ENCODE results near the gene AURKB. TPM values are rescaled to one million over a fixed set of nuclear protein-coding genes. Genes with fewer than 3 reads are reported as not detected.

AURKB gene
- total and polyA plus RNA-seq, 2 of the 13 experiments (the other 11 are each of a cell fraction or from before 2014, with no cell fraction given), result 29.5 to 75.3 TPM

DNA sequence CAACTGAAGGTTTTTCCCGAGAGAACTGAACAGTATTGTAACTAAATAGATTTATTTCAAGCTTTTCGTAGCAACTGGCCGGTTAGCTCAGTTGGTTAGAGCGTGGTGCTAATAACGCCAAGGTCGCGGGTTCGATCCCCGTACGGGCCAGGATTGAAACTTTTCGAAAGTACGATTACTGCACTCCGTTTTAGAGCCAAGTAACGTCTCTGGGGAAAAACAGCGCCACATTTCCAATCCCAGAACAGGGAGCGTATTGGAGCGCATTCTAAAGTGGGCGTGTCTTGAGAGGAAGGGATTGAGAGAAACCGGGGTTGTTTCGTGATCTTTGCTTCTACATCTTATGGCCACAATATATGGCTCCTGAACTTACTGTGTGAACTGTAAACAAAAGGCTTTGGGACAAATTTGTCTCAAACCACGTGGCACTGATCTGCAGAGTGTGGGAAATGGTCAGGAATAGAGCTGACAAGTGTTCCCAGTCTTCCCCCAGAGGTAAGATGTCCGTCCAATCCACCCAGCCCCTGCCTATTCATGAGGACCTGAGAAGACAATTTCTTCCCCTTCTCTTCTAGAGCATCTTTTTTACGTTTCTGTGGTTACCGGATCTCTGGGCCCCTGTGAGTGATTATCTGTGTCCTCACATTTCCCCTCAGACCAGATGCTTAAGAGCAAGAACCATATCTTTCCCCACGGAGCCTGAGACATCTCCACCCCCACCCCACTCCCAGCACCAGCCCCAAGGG lies 22.7 kb downstream of the AURKB start (continued):
- TF ChIP-seq PCBP1 (IDR thresholded peaks at IDR 0.05; ENCODE audit: borderline replicate concordance, low read depth, low read length) (no peak), FOXA3 (CRISPR knock-in tag; IDR thresholded peaks at IDR 0.05) (peak; percentile 40), SP2 (CRISPR knock-in tag; IDR thresholded peaks at IDR 0.05) (no peak), PAF1 (CRISPR knock-in tag; IDR thresholded peaks at IDR 0.05) (peak; percentile 67; the same call in 1 of the 2 replicates), ZNF468 (CRISPR knock-in tag; IDR thresholded peaks at IDR 0.05) (no peak), TCF12 (IDR thresholded peaks at IDR 0.05) (no peak), TCF12 (CRISPR knock-in tag; IDR thresholded peaks at IDR 0.05) (no peak), ATAD3A (CRISPR knock-in tag; IDR thresholded peaks at IDR 0.05) (no peak), ARNT (IDR thresholded peaks at IDR 0.05) (no peak), ZBTB20 (CRISPR knock-in tag; IDR thresholded peaks at IDR 0.05; ENCODE audit: borderline replicate concordance, low read depth) (0 out of 2 replicates have a peak, but pooled peaks have one; percentile 21), RARA (CRISPR knock-in tag; IDR thresholded peaks at IDR 0.05) (peak; percentile 32; the same call in 1 of the 2 replicates), CREB1 (IDR thresholded peaks at IDR 0.05) (no peak), CREB1 (CRISPR knock-in tag; IDR thresholded peaks at IDR 0.05) (peak; percentile 72), ZNF615 (CRISPR knock-in tag; IDR thresholded peaks at IDR 0.05; ENCODE audit: borderline replicate concordance) (no peak; the same call in 1 of the 2 replicates), MTF2 (CRISPR knock-in tag; IDR thresholded peaks at IDR 0.05; ENCODE audit: borderline replicate concordance) (no peak), KLF9 (CRISPR knock-in tag; IDR thresholded peaks at IDR 0.05; ENCODE audit: low read depth) (0 out of 2 replicates have a peak, but pooled peaks have one; percentile 63), AGO2 (optimal IDR thresholded peaks at IDR 0.05; ENCODE audit: low read depth, low read length) (no peak), MIER3 (CRISPR knock-in tag; IDR thresholded peaks at IDR 0.05; ENCODE audit: borderline replicate concordance) (no peak), ZNF883 (CRISPR knock-in tag; IDR thresholded peaks at IDR 0.05; ENCODE audit: not compliant biosample characterization) (no peak)
- TF ChIP-seq, protein P1, sequence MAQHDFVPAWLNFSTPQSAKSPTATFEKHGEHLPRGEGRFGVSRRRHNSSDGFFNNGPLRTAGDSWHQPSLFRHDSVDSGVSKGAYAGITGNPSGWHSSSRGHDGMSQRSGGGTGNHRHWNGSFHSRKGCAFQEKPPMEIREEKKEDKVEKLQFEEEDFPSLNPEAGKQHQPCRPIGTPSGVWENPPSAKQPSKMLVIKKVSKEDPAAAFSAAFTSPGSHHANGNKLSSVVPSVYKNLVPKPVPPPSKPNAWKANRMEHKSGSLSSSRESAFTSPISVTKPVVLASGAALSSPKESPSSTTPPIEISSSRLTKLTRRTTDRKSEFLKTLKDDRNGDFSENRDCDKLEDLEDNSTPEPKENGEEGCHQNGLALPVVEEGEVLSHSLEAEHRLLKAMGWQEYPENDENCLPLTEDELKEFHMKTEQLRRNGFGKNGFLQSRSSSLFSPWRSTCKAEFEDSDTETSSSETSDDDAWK (CRISPR knock-in tag; IDR thresholded peaks at IDR 0.05), result no peak
- TF ChIP-seq, protein P2, sequence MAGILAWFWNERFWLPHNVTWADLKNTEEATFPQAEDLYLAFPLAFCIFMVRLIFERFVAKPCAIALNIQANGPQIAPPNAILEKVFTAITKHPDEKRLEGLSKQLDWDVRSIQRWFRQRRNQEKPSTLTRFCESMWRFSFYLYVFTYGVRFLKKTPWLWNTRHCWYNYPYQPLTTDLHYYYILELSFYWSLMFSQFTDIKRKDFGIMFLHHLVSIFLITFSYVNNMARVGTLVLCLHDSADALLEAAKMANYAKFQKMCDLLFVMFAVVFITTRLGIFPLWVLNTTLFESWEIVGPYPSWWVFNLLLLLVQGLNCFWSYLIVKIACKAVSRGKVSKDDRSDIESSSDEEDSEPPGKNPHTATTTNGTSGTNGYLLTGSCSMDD (CRISPR knock-in tag; IDR thresholded peaks at IDR 0.05), result no peak
- TF ChIP-seq, protein P3, sequence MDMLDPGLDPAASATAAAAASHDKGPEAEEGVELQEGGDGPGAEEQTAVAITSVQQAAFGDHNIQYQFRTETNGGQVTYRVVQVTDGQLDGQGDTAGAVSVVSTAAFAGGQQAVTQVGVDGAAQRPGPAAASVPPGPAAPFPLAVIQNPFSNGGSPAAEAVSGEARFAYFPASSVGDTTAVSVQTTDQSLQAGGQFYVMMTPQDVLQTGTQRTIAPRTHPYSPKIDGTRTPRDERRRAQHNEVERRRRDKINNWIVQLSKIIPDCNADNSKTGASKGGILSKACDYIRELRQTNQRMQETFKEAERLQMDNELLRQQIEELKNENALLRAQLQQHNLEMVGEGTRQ (IDR thresholded peaks at IDR 0.05; ENCODE audit: low read depth, low read length), result peak; percentile 52
- TF ChIP-seq, protein P3 (CRISPR knock-in tag; IDR thresholded peaks at IDR 0.05; ENCODE audit: borderline replicate concordance), result peak; percentile 54; the same call in 1 of the 2 replicates
- TF ChIP-seq, protein P4, sequence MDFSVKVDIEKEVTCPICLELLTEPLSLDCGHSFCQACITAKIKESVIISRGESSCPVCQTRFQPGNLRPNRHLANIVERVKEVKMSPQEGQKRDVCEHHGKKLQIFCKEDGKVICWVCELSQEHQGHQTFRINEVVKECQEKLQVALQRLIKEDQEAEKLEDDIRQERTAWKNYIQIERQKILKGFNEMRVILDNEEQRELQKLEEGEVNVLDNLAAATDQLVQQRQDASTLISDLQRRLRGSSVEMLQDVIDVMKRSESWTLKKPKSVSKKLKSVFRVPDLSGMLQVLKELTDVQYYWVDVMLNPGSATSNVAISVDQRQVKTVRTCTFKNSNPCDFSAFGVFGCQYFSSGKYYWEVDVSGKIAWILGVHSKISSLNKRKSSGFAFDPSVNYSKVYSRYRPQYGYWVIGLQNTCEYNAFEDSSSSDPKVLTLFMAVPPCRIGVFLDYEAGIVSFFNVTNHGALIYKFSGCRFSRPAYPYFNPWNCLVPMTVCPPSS (IDR thresholded peaks at IDR 0.05), result no peak
- TF ChIP-seq, protein P5, sequence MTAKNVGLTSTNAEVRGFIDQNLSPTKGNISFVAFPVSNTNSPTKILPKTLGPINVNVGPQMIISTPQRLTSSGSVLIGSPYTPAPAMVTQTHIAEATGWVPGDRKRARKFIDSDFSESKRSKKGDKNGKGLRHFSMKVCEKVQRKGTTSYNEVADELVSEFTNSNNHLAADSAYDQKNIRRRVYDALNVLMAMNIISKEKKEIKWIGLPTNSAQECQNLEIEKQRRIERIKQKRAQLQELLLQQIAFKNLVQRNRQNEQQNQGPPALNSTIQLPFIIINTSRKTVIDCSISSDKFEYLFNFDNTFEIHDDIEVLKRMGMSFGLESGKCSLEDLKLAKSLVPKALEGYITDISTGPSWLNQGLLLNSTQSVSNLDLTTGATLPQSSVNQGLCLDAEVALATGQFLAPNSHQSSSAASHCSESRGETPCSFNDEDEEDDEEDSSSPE (CRISPR knock-in tag; IDR thresholded peaks at IDR 0.05), result peak; percentile 82

All from HepG2 (cell line).